ENCODE results near the gene RAD51D.
"Not testable (repeated sequence)": the region's sequence is repeated elsewhere in the genome, so short reads cannot be mapped to it uniquely, and the experiment has no call there.

The RAD51D gene

GRCh38 chr17:35050170-35050569 is 69.5 kb downstream of the RAD51D start:
- Mint-ChIP-seq H3K4me3 (peak overlapping the region; percentile 12 to 34), H3K27me3 (no peaks in the 10 kb centered on the region), H3K27ac (peak overlapping the region; percentile 10 to 81), H3K4me1 (peaks cover 75% of the 10 kb centered on the region), H3K9me3 (no peaks in the 10 kb centered on the region)
- ATAC-seq (no peak), DNase-seq (no peak)

GRCh38 chr17:35048685-35049379 is 70.8 kb downstream of the RAD51D start:
- peaks cover 81% of the 10 kb centered on the region for H3K4me1 Mint-ChIP-seq
- no peaks in the 10 kb centered on the region for H3K27me3 Mint-ChIP-seq
- no peaks in the 10 kb centered on the region for H3K9me3 Mint-ChIP-seq
- H3K4me3 Mint-ChIP-seq, result peak overlapping the region; percentile 16 to 27
- no peak for ATAC-seq
- H3K27ac Mint-ChIP-seq, result peak overlapping the region in 1 of 2 donors; percentile 13
- no peak for DNase-seq

- peak; percentile 71 to 78 for DNase-seq
- peak; percentile 99 for ATAC-seq
- Mint-ChIP-seq H3K27me3 (no peaks in the 10 kb centered on the region), H3K9me3 (no peaks in the 10 kb centered on the region), H3K27ac (peak overlapping the region; percentile 92 to 96), H3K4me3 (peak overlapping the region; percentile 75 to 83), H3K4me1 (peaks cover 76% of the 10 kb centered on the region)
These were observed 72.8 kb downstream of the RAD51D start for GRCh38 chr17:35046740-35047283.

DNA sequence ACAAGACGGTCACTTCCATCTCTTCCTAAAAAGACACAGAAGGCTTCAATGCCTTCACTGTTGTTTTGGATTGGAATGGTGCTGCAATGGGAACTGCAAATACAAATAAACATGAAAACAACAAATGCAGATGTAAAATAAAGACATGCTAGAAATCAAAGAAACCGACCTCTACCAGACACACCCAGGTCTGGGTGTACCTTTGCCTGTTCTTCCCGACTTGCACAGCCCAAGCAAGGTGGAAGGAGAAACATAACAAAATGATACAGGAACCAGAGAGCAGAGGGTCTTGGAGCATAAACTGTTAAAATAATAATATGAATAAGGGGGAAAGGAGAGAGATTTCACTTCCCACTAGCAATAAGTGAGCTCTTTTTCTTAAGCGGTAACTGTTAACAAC is 73.4 kb downstream of the RAD51D start:
- Mint-ChIP-seq H3K9me3 (peaks cover 0 to under 1% of the 10 kb centered on the region in 2 donors), H3K27ac (peak overlapping the region; percentile 92 to 96), H3K4me1 (peaks cover 71% of the 10 kb centered on the region), H3K27me3 (no peaks in the 10 kb centered on the region), H3K4me3 (peak overlapping the region; percentile 75 to 83)
- ATAC-seq (no peak), DNase-seq (no peak)

GRCh38 chr17:35045458-35045979 is 74.1 kb downstream of the RAD51D start:
- not testable (repeated sequence) for DNase-seq, H3K27me3 Mint-ChIP-seq, ATAC-seq, H3K9me3 Mint-ChIP-seq
- Mint-ChIP-seq H3K27ac (peak overlapping the region; percentile 71 to 96), H3K4me1 (peaks cover 75% of the 10 kb centered on the region), H3K4me3 (peak overlapping the region; percentile 75 to 83)

GRCh38 chr17:35044181-35044580 is 75.5 kb downstream of the RAD51D start:
- ATAC-seq (no peak), DNase-seq (no peak)
- no peak overlapping the region for H3K4me3 Mint-ChIP-seq
- no peaks in the 10 kb centered on the region for H3K27me3 Mint-ChIP-seq
- peaks cover 0 to 6% of the 10 kb centered on the region in 2 donors for H3K9me3 Mint-ChIP-seq
- peaks cover 64% of the 10 kb centered on the region for H3K4me1 Mint-ChIP-seq
- H3K27ac Mint-ChIP-seq, result peak overlapping the region in 1 of 2 donors; percentile 81
